Esophagus muscularis mucosa (tissue), 4 donors: ENCODE results near the gene SNAPC2.

ENCODE experiments used
- CTCF ChIP-seq, 3 experiments: fragments of 200-600 bp in 2 of 3; fragments of 450-650 bp in 1 of 3; sonication (generic) in 2 of 3; IDR thresholded peaks; one replicate each; pipeline ENCODE4 v1.5.1; 2017 to 2019; ENCODE audit warnings: antibody characterized with exemption in 3 of 3, mild to moderate bottlenecking in 2 of 3, moderate library complexity in 1 of 3
- EP300 ChIP-seq: sonication (generic); formaldehyde crosslinking; IDR thresholded peaks from one replicate; pipeline ENCODE4 v1.6.1; 2017; ENCODE audit warnings: antibody characterized with exemption
- POLR2A ChIP-seq: fragments of 450-650 bp; IDR thresholded peaks from one replicate; pipeline ENCODE4 v1.6.1; 2017; ENCODE audit warnings: antibody characterized with exemption, moderate library complexity, mild to moderate bottlenecking, low read depth
- POLR2AphosphoS5 ChIP-seq, 2 donors: sonication (generic); formaldehyde crosslinking; IDR thresholded peaks; one replicate each; pipeline ENCODE4 v1.6.1; 2017; ENCODE audit warnings: antibody characterized with exemption in 2 of 2

DNA sequence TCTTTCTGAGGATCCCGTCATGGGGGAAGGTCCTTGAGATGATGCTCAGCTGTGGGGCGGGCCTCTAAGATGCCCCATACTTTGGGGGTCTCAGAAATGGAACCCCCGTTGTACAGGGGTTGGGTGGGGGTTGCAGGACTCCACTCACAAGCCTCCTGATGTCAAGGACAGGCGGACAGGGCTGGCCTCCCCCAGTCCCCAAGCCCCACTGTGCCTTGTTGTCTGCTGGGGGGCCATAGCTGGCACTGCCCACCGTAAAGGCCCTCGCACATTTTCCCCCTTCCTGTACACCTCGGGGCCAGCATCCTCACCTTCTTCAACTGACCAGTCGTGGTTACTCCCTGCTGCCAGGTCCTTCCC lies 2.7 kb downstream of the SNAPC2 start:
- TF ChIP-seq CTCF (IDR thresholded peaks at IDR 0.05) (no peak), POLR2A (no peak), EP300 (no peak), POLR2AphosphoS5 (IDR thresholded peaks at IDR 0.05) (no peak)
